GM12875 (cell line): ENCODE measurements around the gene CCDC78.

Experiments
- H3K4me3 ChIP-seq: one replicate; pipeline ENCODE4 v1.5.1; 2011; ENCODE audit warnings: low read depth, low read length, control low read depth
- TF ChIP-seq, protein P1 (sequence below): IDR thresholded peaks from 2 replicates; pipeline ENCODE4 v1.5.1; 2011; ENCODE audit warnings: low read depth, mild to moderate bottlenecking, control low read depth, inconsistent platforms, low read length, moderate library complexity, borderline replicate concordance; ENCODE audit not compliant: insufficient read depth

Gene CCDC78

DNA sequence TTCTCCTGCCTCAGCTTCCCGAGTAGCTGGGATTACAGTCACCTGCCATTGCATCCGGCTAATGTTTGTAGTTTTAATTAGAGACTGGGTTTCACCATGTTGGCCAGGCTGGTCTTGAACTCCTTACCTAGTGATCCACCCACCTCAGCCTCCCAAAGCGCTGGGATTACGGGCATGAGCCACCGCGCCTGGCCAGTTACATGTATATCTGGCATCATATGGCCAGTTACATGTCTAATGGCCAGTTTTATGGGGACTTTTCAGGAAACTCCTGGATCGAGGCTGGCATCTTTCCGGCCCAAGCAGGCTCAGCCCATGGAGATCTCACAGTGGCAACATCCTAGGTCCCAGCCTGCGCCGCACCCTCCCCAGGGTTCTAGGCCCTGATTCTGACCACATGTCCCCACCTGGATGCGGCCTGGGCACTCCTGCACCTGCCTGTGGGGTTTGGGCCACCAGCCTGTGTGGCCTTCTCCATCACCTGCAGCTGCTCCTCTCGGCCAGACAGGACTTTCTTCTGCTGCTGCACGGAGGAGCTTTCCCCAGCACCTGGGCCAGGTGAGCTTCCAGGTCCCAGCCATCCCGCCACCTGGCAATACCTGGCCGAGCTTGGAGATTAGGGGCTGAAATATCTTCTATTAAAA is 15.9 kb upstream of the CCDC78 start:
- TF ChIP-seq, protein P1, sequence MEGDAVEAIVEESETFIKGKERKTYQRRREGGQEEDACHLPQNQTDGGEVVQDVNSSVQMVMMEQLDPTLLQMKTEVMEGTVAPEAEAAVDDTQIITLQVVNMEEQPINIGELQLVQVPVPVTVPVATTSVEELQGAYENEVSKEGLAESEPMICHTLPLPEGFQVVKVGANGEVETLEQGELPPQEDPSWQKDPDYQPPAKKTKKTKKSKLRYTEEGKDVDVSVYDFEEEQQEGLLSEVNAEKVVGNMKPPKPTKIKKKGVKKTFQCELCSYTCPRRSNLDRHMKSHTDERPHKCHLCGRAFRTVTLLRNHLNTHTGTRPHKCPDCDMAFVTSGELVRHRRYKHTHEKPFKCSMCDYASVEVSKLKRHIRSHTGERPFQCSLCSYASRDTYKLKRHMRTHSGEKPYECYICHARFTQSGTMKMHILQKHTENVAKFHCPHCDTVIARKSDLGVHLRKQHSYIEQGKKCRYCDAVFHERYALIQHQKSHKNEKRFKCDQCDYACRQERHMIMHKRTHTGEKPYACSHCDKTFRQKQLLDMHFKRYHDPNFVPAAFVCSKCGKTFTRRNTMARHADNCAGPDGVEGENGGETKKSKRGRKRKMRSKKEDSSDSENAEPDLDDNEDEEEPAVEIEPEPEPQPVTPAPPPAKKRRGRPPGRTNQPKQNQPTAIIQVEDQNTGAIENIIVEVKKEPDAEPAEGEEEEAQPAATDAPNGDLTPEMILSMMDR, result no peak
- H3K4me3 ChIP-seq, result no peak overlapping the region

DNA sequence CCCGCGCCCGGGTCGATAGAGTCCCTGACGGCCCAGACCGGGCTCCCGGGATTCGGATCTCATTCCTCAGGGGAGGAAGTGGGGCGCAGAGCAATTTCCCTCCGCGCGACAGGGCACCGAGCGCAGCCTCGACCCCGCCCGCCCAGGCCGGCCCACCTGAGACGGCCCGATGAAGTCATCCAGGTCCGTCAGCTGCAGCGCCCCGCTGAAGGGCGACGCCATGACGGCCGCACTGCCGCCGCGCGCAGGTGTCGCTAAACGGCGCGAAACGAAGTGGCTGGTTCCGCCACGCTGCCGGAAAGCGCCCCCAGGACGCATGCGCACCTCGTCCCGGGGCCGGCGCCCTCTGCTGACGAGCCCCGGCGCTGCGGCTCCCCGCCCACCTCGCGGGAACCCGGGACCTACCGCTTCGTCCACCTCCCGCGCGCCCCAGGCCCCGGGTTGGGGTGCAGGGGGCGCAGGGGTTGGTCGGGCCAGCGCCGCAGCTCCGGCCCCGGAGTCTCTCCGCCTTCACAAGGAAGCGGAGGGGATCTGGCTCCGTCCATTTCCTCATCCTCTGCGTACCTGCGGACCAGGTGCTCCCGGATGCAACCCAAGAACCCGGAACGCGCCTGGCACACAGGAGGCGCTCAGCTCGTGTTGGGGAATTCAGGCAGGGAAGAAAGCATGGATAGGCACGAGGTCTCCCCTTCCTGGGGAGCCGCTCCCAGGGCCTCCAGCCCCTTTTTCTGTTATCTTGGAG is 14.7 kb upstream of the CCDC78 start, which contains the start of gene CIAO3:
Gene CIAO3 (minus strand): TSS at position 234 of the 742 bp plus-strand sequence. CDS start 12 bp downstream, at position 222.
- TF ChIP-seq, protein P1, result peak; percentile 98
- peak within 1 kb of the TSS; percentile 93 for H3K4me3 ChIP-seq

DNA sequence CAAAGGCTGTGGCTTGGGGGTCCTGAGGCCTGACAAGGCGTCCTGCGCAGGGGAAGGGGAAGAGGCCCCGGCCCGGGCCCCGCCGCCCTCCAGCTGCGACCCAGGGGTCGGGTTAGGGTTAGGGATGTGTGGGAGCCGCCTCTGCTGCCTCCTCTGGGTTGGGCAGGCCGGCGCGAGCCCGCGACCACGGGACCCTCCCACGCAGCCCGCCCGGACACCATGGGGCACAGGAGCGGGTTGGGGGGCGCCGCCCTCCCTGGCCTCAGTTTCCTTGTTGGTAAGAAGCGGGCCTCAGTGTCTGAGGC is 14.2 kb upstream of the CCDC78 start:
- TF ChIP-seq, protein P1, result no peak
- H3K4me3 ChIP-seq, result peak overlapping the region; percentile 93

DNA sequence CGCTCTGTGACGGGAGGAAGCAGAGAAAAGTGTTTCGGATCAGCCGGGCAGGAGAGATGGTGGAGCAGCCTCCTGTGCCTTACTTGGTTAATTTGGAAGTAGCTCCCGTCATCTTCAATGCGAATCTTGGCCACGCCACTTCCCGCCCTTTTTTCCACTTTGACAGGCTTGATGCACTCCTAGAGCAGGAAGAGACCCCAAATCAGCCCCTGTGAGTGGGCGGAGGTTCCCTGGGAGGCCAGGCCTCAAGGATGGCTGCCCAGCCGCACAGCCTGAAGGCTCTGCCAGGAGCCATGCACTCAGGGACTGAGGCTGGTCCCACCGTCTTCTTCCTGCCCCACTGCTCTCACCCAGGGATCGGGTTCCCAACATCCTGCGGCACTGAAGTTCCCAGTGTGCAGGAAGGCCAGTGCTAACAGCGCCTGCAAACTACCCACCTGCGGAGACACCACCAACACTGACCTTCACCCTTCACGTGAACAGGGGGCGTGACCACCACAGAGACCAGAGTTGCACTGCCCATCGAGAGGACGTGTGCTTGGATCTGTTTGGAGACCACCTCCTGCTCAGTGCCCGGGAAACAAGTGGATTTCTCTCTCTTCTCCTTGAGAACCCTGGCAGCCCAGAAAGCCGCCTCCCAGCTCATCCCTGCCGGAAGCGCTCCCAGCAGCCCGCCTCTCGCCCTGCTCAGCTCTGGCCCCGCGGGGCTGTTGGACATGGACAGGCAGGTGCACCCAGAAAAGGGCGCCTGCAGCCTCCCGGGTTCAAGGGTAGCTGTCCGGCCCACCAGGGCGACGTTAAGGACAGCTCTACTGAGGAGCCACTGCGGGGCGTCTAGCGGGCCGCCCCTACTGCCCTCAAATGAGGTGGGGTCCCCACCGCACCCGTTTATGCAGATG is 13.6 kb upstream of the CCDC78 start:
- peak overlapping the region; percentile 93 for H3K4me3 ChIP-seq
- TF ChIP-seq, protein P1, result no peak

DNA sequence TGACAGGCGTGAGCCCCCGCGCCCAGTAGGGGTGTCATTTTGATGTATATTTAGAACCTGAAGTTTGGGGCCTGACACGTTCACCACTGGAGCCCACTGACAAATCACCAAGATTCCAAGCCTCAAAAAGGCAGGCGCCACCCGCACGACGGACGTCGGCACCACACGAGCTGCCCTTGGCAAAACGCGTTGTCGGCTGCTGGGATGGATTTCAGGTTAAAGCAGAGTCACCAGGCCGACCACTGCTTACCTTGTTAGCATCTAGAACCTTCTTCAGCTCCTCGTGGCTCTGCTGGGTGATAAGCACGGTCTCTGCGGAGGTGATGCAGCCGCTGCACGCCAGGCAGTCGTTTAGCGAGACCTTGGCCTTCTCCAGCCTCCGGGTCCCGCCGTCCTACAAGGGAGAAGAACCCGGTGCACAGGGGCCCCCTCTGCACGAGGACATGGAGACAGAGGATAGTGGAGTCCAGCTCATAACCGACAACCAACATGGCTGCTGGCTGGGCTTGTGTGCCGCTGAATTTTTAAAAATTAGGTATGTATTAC is 10.8 kb upstream of the CCDC78 start:
- TF ChIP-seq, protein P1, result no peak
- H3K4me3 ChIP-seq, result no peak overlapping the region

DNA sequence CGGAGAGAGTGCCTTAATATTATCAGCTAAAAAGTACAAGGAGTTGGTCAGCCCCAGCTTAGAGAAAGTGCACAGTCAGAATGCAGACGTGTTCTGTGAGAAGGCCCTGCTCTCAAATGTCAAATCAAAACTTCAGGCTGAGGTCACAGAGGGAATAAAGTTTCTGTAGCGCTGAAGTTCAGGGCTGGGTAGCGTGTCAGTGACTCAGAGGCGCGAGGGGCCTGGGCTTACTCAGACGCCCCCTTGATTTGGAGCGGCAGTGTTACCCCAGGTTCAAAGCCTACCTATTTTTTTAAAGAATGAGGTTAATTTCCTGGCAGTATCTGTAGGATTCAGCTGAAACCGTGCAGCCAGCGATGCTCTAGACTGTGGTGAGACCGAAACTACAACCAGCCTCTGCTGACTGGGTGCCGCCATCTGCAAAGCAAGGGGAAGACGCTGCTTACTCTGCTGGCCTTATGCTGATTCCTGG is 9.8 kb upstream of the CCDC78 start:
- TF ChIP-seq, protein P1, result no peak
- no peak overlapping the region for H3K4me3 ChIP-seq
